GM18526 (cell line): ENCODE data around the gene SYNM.

ENCODE experiments used
- POLR2A ChIP-seq: IDR thresholded peaks from 3 replicates; pipeline ENCODE4 v1.6.1; 2011; ENCODE audit not compliant: insufficient read length; ENCODE audit errors: extremely low read depth

Gene SYNM

GRCh38 chr15:99125061-99125891, 20.4 kb downstream of the SYNM start:
- no peak for TF ChIP-seq POLR2A

GRCh38 chr15:99126131-99126588, 21.3 kb downstream of the SYNM start:
- TF ChIP-seq POLR2A = no peak

GRCh38 chr15:99126930-99127329, 22.1 kb downstream of the SYNM start:
- TF ChIP-seq POLR2A = no peak

- TF ChIP-seq POLR2A = no peak
Observed at GRCh38 chr15:99127773-99128172, 22.9 kb downstream of the SYNM start.

GRCh38 chr15:99128411-99128810, 23.5 kb downstream of the SYNM start:
- TF ChIP-seq POLR2A = no peak

GRCh38 chr15:99129644-99130043, 24.8 kb downstream of the SYNM start:
- no peak for TF ChIP-seq POLR2A

- no peak for TF ChIP-seq POLR2A
Observed at GRCh38 chr15:99130314-99130713, 25.4 kb downstream of the SYNM start.

- TF ChIP-seq POLR2A = no peak
Observed at GRCh38 chr15:99130765-99131440, 26.0 kb downstream of the SYNM start.

GRCh38 chr15:99131441-99132023, 26.7 kb downstream of the SYNM start:
- no peak for TF ChIP-seq POLR2A

GRCh38 chr15:99132122-99132521, 27.2 kb downstream of the SYNM start:
- no peak for TF ChIP-seq POLR2A

GRCh38 chr15:99132634-99133287, 27.9 kb downstream of the SYNM start:
- no peak for TF ChIP-seq POLR2A

- no peak for TF ChIP-seq POLR2A
Observed at GRCh38 chr15:99134317-99134821, 29.5 kb downstream of the SYNM start.

- no peak for TF ChIP-seq POLR2A
Observed at GRCh38 chr15:99135194-99135593, 30.3 kb downstream of the SYNM start.

- TF ChIP-seq POLR2A = no peak
Observed at GRCh38 chr15:99137111-99137546, 32.2 kb downstream of the SYNM start.

GRCh38 chr15:99137877-99138276, 33.0 kb downstream of the SYNM start:
- no peak for TF ChIP-seq POLR2A
